ENCODE measurements around the gene FBXL19. TPM values are rescaled to one million over a fixed set of nuclear protein-coding genes. Genes with fewer than 3 reads are reported as not detected.

The FBXL19 gene
- total and polyA plus RNA-seq, 2 of the 13 experiments (the other 11 are each of a cell fraction or from before 2014, with no cell fraction given): 6.0 to 13.7 TPM

DNA sequence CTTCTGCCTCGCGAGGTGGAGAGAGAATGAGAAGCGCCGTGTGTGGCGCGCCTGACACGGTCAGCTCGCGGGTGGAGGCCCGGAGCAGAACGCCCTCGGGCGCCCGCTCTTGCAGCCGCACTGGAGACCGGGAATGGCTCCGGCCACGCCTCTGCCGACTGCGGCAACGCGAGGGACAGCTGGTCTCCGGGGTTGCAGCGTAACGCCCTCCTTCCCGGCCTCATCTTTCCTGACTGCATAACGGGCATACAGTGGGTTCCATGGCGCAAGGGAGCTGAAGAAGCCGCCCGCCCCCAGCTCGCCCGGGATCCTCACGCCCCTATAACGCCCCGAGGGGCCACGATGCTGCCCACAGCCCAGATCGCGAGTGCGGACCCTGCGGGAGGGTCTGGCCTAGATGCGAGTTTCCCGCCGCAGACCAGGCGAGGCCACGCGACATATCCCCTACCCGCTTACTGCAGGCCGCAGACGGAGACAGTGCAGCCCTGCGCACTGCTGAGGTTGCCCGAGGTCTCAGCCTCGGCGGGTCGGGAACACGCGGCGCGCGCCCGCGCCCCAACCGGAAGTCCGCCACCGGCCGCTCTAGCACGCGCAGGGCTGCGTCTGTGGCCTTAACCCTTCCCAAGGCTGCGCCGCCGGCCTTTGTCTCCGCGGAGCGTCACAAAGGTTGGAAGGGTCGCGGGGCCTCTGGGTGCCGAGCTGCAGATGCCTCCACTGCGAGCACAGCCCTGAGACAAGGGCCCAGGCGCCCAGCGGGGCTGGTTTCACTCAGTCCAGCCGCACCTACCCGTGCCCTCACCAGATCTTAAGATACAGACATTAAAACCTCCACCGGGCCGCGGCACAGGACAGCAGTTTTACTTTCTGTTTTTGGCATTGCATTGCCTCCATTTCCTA lies 48.3 kb upstream of the FBXL19 start (continued):
- TF ChIP-seq, protein P1, sequence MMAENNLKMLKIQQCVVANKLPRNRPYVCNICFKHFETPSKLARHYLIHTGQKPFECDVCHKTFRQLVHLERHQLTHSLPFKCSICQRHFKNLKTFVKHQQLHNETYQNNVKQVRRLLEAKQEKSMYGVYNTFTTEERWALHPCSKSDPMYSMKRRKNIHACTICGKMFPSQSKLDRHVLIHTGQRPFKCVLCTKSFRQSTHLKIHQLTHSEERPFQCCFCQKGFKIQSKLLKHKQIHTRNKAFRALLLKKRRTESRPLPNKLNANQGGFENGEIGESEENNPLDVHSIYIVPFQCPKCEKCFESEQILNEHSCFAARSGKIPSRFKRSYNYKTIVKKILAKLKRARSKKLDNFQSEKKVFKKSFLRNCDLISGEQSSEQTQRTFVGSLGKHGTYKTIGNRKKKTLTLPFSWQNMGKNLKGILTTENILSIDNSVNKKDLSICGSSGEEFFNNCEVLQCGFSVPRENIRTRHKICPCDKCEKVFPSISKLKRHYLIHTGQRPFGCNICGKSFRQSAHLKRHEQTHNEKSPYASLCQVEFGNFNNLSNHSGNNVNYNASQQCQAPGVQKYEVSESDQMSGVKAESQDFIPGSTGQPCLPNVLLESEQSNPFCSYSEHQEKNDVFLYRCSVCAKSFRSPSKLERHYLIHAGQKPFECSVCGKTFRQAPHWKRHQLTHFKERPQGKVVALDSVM (CRISPR knock-in tag; IDR thresholded peaks at IDR 0.05): peak; percentile 92
- TF ChIP-seq NFKB2 (CRISPR knock-in tag; IDR thresholded peaks at IDR 0.05; ENCODE audit: borderline replicate concordance) (peak; percentile 93), MED13 (CRISPR knock-in tag; IDR thresholded peaks at IDR 0.05) (peak; percentile 92; the same call in 1 of the 2 replicates), ZNF563 (CRISPR knock-in tag; IDR thresholded peaks at IDR 0.05) (peak; percentile 89), ERF (CRISPR knock-in tag; IDR thresholded peaks at IDR 0.05) (peak; percentile 99), ZNF431 (CRISPR knock-in tag; IDR thresholded peaks at IDR 0.05; ENCODE audit: borderline replicate concordance, low read depth) (peak; percentile 93), ZNF652 (CRISPR knock-in tag; IDR thresholded peaks at IDR 0.05; ENCODE audit: borderline replicate concordance, low read depth) (peak; percentile 100), STAT5B (CRISPR knock-in tag; IDR thresholded peaks at IDR 0.05) (peak; percentile 93), TBX3 (IDR thresholded peaks at IDR 0.05; ENCODE audit: borderline replicate concordance) (peak; percentile 6; the same call in 1 of the 2 replicates), SP140L (CRISPR knock-in tag; IDR thresholded peaks at IDR 0.05; ENCODE audit: borderline replicate concordance) (no peak; the same call in 1 of the 2 replicates), ZNF782 (CRISPR knock-in tag; IDR thresholded peaks at IDR 0.05; ENCODE audit: borderline replicate concordance) (peak; percentile 67), KDM1A (CRISPR knock-in tag; IDR thresholded peaks at IDR 0.05) (peak; percentile 86), HNF4A (CRISPR knock-in tag; IDR thresholded peaks at IDR 0.05) (peak; percentile 79), SMAD9 (CRISPR knock-in tag; IDR thresholded peaks at IDR 0.05) (peak; percentile 63; the same call in 1 of the 2 replicates), TCF7 (IDR thresholded peaks at IDR 0.05; ENCODE audit: low read depth) (no peak), JDP2 (CRISPR knock-in tag; IDR thresholded peaks at IDR 0.05; ENCODE audit: borderline replicate concordance) (no peak; the same call in 1 of the 2 replicates), ETV5 (CRISPR knock-in tag; IDR thresholded peaks at IDR 0.05; ENCODE audit: borderline replicate concordance) (peak; percentile 98), ZNF577 (CRISPR knock-in tag; IDR thresholded peaks at IDR 0.05; ENCODE audit: borderline replicate concordance, low read depth) (0 out of 2 replicates have a peak, but pooled peaks have one; percentile 39)
- TF ChIP-seq, protein P2, sequence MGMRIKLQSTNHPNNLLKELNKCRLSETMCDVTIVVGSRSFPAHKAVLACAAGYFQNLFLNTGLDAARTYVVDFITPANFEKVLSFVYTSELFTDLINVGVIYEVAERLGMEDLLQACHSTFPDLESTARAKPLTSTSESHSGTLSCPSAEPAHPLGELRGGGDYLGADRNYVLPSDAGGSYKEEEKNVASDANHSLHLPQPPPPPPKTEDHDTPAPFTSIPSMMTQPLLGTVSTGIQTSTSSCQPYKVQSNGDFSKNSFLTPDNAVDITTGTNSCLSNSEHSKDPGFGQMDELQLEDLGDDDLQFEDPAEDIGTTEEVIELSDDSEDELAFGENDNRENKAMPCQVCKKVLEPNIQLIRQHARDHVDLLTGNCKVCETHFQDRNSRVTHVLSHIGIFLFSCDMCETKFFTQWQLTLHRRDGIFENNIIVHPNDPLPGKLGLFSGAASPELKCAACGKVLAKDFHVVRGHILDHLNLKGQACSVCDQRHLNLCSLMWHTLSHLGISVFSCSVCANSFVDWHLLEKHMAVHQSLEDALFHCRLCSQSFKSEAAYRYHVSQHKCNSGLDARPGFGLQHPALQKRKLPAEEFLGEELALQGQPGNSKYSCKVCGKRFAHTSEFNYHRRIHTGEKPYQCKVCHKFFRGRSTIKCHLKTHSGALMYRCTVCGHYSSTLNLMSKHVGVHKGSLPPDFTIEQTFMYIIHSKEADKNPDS (CRISPR knock-in tag; IDR thresholded peaks at IDR 0.05): no peak
- TF ChIP-seq, protein P3, sequence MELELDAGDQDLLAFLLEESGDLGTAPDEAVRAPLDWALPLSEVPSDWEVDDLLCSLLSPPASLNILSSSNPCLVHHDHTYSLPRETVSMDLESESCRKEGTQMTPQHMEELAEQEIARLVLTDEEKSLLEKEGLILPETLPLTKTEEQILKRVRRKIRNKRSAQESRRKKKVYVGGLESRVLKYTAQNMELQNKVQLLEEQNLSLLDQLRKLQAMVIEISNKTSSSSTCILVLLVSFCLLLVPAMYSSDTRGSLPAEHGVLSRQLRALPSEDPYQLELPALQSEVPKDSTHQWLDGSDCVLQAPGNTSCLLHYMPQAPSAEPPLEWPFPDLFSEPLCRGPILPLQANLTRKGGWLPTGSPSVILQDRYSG (CRISPR knock-in tag; IDR thresholded peaks at IDR 0.05): peak; percentile 88; the same call in 1 of the 2 replicates
- TF ChIP-seq, protein P4, sequence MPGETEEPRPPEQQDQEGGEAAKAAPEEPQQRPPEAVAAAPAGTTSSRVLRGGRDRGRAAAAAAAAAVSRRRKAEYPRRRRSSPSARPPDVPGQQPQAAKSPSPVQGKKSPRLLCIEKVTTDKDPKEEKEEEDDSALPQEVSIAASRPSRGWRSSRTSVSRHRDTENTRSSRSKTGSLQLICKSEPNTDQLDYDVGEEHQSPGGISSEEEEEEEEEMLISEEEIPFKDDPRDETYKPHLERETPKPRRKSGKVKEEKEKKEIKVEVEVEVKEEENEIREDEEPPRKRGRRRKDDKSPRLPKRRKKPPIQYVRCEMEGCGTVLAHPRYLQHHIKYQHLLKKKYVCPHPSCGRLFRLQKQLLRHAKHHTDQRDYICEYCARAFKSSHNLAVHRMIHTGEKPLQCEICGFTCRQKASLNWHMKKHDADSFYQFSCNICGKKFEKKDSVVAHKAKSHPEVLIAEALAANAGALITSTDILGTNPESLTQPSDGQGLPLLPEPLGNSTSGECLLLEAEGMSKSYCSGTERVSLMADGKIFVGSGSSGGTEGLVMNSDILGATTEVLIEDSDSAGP (CRISPR knock-in tag; IDR thresholded peaks at IDR 0.05; ENCODE audit: borderline replicate concordance): peak; percentile 97
- TF ChIP-seq, protein P5, sequence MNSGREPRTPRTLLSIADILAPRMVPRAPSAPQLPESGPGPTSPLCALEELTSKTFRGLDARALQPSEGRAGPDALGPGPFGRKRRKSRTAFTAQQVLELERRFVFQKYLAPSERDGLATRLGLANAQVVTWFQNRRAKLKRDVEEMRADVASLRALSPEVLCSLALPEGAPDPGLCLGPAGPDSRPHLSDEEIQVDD (CRISPR knock-in tag; IDR thresholded peaks at IDR 0.05; ENCODE audit: borderline replicate concordance): peak; percentile 99

Data from HepG2 (cell line).